ENCODE measurements around the gene ANKRD9.
"Not testable (repeated sequence)": the region's sequence is repeated elsewhere in the genome, so short reads cannot be mapped to it uniquely, and the experiment has no call there.

The ANKRD9 gene

DNA sequence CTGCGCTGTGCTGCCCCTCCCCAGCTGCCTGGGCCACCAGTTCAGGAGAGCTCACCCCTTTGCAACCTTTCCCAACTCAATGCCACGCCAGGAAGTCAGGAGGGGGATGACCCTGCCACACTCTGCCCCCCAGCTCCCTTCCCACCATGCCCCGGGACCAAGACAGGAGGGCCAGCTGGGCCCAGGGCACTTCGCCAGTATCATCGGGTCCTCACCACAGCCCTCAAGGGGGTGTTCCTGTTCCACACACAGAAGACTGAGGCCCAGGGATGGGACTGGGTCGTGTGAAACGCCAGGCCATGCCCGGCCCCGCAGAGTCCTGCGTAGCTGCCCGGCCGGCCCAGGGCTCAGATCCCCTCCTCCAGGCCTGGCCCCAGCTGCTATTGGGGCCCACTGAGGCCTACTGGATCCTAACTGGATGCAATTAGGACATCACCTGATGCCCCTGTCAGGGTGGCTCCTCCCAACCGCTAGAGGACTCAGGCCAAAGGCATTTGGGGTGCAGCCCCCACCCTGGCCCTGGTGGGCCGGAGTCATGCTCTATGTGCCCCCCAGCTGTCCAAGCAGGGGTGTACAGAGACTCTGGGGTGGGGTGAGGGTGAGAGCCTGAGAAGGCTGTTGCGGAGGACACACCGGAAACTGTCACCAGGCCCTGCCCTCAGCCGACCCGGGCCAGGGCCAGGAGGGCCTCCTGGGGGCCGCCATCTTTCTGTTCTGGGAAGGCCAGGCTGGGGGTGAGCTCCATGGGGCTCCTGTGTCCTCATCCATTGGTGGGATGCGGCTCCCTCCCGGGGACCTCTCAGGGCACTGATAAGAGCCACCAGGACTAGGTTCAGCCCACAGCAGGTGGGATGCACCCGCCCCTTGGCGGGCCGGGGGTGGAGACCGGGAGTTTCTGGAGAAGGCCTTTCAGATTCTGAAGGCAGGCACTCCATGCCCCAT is 29.3 kb upstream of the ANKRD9 start:
- no peak for DNase-seq

DNA sequence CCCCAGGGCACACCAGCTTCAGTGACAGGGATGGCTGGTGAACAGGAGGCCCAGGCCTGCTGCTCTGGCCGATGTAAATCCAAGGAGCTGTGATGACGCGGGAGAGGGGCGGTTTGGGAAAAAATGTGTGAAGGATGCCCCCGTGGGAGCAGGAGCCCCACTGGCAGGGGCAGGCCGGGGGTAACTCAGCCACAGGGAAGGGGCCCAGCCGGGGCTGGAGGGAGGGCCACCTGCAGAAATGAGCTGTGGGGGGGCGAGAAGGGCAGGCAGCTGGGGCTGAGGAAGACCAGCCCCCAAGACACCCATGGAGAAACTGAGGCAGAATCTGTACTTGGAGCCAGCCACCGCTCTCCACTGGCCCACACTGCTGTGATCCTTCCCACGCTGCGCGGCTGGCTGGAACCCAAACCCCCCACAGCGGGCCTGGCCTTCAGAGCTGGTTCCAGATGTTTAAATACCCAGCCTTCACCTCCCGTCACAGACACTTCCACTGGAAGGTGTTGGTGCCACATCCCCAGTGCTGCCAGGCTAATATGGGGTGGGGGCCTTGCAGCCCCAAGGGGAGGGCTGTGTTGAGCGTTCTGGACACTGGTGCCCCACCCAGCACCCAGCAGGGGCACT is 28.5 kb upstream of the ANKRD9 start:
- no peak for DNase-seq

DNA sequence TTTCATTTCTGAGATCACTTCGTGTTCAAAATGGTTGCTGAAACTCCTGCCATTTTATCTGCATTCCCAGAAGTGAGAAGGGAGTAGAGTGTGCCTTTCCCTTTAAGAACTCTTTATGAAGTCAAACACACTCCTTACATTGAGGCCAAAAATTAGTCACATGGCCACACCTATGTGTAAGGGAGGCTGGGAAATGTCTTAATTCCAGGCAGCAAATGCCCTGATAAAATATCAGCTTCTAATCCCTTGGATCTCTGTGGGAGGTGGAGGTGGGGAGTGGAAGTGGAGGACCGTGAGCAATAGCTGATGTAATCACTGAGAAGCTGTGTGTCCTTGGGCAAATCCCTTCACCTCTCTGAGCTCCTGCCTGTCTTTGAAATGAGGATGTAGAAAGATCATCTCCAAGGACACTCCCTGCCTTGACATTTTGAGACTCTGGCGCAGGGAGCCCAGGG is 22.7 kb upstream of the ANKRD9 start:
- DNase-seq: no peak

DNA sequence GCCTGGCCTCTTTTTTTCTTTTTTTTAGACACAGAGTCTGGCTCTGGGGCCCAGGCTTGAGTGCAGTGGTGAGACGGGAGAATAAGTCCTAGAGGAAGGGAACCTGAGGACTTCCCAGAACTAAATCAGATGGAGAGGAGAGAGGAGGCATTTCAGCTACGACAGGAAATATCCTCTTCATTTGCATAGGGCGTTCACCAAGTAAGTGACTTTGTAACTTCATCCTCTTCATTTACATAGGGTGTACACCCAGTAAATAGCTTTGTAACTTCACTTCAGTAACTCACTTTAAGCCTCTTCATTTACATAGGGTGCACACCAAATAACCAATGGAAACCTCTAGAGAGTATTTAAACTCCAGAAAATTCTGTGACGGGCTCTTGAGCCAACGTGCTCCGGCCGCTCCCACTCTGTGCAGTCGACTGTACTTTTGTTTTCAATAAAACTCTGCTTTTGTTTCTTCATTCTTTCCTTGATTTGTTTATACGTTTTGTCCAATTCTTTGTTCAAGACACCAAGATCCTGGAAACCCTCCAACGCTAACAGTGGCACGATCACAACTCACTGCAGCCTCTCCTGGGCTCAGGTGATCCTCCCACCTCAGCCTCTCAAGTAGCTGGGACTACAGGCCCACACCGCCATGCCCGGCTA is 21.4 kb upstream of the ANKRD9 start:
- no peak for DNase-seq

DNA sequence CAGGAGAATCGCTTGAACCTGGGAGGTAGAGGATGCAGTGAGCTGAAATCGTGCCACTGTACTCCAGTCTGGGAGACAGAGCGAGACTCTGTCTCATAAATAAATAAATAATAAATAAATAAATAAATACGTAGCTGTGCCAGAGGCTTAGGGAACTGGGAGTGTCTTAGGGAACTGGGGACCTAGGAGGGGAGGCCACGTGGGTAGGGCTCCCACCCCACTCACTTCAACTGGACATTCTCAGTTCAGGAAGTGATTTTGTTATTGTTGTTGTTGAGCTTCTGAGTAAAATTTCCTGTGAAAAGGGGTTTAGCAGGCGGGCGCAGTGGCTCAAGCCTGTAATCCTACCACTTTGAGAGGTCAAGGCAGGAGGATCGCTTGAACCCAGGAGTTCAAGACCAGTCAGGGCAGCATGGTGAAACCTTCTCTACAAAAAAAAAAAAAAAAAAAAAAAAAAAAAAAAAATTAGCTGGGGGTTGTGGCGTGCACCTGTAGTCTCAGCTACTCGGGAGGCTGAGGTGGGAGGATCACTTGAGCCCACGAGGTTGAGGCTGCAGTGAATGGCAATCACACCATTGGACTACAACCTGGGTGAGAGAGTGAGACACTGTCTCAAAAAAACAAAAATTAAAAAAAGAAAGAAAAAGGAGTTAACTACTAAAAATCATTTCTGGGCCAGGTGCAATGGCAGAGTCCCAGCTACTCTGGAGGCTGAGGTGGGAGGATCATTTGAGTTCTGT is 19.0 kb upstream of the ANKRD9 start:
- DNase-seq: no peak

DNA sequence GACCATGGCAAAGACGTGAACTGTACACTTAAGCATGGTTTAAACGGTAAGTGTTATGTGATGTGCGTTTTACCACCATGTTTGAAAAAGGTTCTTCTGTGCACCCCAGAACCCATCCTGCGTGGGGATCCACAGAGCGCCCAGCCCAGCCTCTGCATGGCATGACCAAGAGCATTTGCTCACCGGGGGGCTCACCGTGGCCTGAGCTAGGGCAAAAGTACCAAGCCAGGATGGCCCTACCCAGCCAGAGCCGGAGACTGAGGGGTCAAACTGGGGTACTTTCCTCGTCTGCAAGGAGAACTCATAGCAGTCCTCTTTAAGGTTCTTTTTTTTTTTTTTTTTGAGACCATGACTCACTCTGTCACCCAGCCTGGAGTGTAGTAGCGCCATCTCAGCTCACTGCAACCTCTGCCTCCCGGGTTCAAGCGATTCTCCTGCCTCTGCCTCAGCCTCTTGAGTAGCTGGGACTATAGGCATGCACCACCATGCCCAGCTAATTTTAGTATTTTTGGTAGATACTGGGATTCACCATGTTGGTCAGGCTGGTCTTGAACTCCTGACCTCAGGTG is 16.4 kb upstream of the ANKRD9 start:
- DNase-seq: no peak

DNA sequence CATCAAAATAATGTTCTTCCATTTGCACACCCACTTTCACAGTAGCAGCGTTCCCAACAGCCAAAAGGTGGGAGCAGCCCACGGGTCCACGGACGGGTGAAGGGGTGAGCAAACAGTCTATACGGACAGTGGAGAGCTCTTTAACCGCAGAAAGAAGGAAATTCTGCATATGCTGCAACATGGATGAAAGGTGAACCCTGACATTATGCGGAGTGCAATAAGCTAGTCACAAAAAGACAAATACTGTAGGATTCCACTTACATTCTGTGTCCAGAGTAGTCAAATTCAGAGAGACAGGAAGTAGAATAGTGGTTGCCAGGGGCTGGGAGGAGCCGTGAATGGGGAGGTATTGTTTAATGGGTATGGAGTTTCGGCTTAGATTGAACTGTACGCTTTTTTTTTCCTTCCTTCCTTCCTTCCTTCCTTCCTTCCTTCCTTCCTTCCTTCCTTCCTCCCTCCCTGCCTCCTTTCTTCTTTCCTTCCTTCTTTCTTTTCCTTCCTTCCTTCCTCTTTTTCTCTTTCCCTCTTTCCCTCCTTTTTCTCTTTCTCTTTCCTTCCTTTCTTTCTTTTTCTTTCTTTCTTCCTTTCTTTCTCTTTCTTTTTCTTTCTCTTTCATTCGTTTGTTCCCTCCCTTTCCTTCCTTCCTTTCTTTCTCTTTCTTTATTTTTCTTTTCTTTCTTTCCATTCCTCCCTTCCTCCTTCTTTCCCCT is 15.8 kb upstream of the ANKRD9 start:
- DNase-seq: no peak

DNA sequence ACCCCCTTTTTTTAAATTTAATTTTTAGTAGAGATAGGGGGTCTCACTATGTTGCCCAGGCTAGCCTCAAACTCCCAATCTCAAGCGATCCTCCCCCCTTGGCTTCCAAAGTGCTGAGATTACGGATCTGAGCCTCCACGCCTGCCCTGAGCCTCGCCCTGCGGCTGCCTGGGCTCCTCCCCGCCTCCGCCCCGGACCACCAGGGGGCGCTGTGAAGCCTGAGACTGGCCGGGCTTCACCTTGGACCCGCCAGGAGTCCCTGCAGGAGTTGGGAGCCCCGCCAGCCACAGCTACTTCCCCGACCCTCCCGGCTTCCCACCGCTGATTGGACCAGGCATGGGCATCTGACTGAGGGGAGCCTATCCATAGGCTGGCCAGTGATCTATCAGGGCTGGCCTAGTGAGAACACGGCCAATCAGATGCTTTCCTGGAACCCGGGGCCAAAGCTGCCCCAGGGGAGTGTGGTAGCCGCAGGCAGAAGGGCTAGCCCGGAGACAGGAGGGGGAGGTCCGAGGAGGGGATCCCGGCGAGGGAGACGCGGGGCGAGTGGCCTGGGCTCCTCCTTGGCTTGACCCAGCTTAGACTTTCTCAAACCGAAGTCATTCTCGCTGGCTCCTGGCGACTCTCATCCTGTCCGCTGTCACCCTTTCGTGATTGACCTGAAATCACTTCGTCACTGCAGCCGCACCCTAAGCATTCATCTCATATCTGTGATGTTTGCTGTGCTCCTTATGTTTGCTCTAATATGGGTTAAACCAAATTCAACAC is 15.1 kb upstream of the ANKRD9 start:
- peak; percentile 98 for DNase-seq

DNA sequence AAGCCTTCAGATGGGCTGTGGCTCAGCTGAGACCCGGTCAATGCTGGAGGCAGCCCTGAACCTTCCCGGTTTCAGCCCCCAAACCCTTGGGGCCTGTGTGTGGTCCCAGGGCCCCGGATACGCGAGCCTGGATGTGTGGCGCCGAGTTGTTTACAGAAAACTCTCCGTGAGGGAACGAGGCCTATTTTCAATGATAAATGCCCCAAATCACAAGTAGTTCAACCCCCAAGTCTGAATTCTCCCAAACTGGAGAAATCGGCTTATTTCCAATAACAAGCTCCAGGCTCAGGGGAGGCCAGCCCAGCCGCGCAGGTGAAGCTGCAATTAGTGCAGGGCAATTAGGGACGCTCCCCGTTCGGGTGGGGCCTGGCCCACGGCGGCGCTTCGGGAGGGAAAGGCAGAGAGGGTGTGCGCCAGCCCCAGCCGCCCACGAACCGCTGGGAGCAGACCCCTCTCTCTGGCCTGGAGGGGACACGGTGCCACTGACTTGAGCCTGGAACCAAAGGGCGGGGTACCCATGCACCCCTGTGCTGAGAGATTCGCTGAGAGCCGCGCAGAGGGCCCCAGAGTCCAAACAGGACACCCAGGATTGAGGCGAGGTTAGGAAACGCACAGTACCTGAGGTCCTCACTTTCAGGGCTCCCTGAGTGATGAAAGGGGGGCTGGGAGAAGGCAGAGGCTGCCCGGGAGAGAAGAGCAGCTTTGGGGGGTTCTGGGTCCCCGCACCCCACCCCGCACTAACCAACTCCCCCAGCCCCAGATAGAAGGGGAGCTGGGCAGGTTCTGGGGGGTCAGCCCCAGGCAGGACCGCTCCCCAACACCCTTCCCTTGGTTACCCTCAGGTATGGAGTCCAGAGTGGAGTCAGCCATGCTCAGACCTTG is 14.2 kb upstream of the ANKRD9 start:
- no peak for DNase-seq

DNA sequence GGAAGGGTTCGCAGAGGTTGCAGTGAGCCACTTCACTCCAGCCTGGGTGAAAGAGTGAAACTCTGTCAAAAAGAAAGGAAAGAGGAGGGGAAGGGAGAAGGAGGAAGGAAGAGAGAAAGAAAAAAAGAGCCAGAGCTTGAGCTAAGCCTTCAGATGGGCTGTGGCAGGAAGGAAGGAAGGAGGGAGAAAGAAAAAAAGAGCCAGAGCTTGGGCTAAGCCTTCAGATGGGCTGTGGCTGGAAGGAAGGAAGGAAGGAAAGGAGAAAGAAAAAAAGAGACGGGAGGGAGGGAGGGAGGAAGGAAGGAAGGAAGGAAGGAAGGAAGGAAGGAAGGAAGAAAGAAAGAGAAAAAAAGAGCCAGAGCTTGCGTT is 13.6 kb upstream of the ANKRD9 start:
- DNase-seq: no peak

DNA sequence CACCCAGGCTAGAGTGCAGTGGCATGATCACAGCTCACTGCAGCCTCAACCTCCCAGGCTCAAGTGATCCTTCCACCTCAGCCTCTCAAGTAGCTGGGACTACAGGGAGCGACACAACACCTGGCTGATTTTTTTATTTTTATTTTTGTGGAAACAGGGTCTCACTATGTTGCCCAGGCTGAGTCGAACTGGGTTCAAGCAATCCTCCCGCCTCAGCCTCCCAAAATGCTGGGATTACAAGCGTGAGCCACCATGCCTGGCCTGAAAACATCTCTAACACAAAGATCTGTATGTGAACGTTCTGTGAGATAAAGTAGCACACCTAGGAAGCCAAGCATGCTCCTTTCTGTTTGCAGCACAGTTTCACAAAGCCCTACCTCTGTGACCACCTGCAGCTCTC is 10.1 kb upstream of the ANKRD9 start:
- not testable (repeated sequence) for DNase-seq

DNA sequence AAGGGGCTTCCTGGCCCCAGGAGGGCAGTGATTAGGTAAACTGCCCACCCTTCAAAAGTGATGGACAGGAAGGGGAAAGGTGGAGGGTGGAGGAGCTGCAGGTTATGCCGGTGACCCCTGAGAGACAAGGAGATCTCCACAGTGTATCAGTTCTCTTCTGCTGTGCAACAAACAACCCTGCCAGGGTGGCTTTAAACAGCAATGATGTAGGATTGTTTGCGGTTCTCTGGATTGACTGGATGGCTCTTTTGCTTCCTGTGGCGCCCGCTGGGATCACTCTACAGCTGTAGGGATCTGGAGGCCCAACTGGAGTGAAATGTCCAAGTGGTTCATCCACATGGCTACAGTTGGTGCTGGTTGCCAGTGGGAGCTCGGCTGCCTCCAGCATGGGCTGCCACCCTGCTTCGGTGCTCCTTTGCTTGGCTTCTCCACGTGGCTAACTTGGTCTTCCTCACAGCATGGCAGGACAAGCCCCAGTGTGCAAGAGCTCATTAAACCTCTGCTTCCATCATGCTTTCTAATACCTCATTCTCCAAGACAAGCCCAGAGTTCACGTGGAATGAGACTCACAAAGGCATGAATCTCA is 8.6 kb upstream of the ANKRD9 start:
- no peak for DNase-seq

DNA sequence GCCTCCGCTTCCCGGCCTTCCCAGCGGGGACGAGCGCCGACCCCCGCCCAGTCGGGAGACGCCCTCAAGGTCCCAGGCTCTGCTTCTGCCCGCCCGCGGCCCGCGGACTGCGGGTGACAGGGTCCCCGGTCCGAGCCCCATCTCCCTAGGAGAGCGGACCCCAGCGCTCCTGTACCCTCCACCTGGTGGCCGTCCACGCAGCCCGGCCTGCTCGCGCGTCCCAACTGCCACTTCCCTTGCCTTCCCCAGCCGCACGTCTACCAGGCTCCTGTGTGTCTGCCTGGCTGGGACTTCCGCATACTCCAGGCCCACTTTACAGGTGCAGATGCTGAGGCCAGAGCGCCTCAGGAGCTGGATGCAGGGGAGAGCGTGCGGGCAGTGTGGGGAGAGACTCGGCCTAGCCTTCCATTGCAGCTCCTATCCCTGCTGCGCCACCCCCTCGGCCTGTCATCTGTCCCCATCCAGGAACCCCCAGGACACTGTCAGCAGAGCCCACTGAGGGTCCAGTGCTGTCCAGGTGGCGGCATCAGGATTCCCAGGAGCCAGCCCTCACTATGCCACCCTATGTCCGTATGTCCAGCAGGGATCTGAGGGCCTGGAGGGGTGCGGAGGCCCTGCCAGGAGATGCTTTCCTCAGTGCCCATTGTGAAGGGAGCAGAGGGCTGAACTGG is 8.0 kb upstream of the ANKRD9 start:
- DNase-seq: no peak

DNA sequence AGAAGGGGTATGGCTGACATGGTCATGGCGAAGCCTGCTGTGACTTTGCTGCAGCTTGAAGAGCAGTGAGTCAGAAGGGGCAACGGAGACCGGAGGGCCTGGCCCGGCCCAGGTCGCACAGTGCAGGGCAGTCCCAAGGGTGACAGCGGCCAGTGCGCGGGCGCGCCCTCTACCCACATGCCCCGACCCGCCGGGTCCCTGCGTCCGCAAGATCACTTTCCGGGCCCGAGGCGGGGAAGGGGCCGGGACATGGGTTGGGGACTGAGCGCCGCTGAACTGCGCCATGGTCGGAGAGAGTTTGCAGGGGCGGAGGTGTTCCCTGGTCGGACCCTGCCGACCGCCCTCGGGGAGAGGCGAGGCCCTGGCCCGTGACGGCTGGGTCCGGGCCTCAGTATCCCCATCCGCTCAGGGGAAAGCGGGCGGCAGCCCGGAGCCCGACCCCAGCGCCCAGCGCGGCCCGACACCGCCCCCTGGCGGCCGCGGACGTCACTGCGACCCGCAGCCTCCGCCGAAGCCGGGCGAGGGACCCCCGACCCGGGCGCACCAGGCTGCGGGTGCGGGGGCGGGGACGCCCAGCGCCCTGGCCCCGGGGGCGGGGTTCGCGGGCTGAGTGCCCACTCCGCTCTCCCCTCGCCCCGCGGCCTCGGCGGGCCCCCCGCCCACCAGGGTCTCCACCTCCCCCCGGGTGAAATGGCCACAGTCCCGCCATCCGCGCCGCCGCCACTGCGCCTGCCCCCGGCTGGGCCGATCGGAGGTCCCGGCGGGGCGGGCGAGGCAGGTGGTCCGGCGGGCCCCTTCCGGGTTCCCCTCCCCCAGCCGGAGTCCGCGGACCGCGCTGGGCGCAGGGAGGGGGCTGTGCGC is 7.2 kb upstream of the ANKRD9 start:
- DNase-seq: peak; percentile 77

DNA sequence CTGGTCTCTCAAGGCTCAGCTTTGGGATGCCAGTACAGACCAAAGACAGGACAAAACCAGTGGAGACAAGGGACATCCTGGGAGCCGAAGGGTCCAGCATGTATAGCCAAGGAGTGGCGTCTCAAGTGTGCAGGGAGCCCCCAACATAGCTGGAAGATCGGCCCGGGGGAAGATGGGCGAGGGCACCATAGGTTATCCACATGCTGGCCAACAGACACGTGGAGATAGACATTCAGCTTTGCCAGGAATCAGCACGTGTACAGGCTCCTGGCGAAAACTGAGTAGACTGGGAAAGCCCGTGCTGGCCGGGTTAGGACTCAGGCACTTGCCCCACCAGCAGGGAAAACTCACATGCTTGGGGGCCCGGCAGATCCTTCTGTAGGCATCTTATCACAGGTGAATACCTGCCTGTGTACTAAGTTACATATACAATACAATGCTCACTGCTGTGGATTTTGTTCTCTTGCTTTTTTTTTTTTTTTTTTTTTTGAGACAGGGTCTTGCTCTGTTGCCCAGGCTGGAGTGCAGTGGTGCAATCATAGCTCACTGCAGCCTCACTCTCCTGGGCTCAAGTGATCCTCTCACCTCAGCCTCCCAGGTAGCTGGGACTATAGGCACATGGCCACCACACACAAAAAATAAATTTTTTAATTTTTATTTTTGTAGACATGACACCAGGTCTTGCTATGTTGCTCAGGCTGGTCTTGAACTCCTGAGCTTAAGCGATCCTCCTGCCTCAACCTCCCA is 5.6 kb upstream of the ANKRD9 start:
- DNase-seq: no peak

DNA sequence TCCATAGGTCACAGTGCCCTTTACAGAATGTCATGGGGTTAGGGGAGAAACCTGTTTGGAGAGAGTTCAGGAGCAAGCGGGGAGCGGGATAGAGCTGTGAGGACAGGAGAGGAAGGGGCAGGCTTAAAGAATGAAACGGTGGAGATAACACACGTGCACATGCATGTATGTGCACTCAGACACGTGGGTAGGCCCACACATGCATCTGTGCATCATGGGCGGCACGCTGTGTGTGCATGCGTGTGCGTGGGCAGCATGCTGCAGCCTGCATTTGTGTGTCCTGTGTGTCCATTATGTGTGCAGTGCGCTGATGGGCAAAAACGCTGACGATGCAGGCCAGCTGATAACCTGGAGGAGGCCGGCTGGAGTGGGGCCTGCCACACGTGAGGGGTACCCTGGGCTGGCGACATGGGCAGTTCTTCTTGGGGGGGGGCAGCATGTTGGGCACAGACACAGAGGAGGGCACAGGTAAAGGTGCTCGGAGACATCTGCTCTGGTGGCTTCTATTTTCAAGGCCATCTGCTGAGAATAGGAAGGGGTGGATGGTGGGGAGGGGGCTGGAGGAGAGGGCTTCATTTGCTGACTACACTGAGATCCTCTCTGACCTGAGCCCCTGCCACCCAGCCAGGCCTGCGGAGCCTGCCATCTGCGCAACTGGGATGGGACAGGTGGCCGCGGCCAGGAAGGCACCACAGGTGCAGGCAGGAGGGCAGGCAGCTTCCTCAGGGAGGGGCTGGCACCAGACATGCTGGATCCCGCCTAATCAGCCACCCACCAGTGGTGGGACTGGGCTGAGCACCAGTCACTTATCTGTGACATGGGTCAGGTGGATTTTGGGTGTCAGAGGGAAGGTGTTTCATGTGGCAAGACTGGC is 4.6 kb upstream of the ANKRD9 start:
- no peak for DNase-seq
